Measurements from ENCODE around the gene ZNF654.

GRCh38 chr3:88078932-88079331 lies 19.9 kb downstream of the ZNF654 start:
- TF ChIP-seq POLR2A (IDR thresholded peaks at IDR 0.05) (no peak), CTCF (IDR thresholded peaks at IDR 0.05) (no peak)

Measured in breast epithelium (tissue), 3 donors.